Heart right ventricle (tissue), 16 donors: ENCODE results near the gene PRPS2. TPM values are rescaled to one million over a fixed set of nuclear protein-coding genes. Genes with fewer than 3 reads are reported as not detected.

Experiments used
- ATAC-seq, 8 donors: fragments of 200-7000 bp; cut with Tn5 transposase; one replicate each; pipeline ENCODE4 v1.9.1; 2020; ENCODE audit warnings: mild to moderate bottlenecking in 8 of 8, moderate library complexity in 8 of 8, moderate number of reproducible peaks in 1 of 8
- DNase-seq, 2 donors: peaks; one replicate each; pipeline ENCODE4 v3.0.0-alpha.2; 2020
- H3K27ac ChIP-seq, 10 donors: fragments of 200-600 bp; sonication (generic) in 2 of 10; one replicate each; pipeline versions ENCODE4 v1.5.0 to v1.8.0; 2020 to 2022; ENCODE audit warnings: mild to moderate bottlenecking in 3 of 10
- H3K27me3 ChIP-seq, 7 donors: fragments of 200-600 bp; one replicate each; pipeline ENCODE4 v1.8.0; 2021 to 2022; ENCODE audit warnings: mild to moderate bottlenecking in 2 of 7
- H3K36me3 ChIP-seq, 9 donors: fragments of 200-600 bp; sonication (generic) in 1 of 9; one replicate each; pipeline versions ENCODE4 v1.5.0 to v1.8.0; 2020 to 2022; ENCODE audit warnings: mild to moderate bottlenecking in 2 of 9
- H3K4me1 ChIP-seq, 9 donors: fragments of 200-600 bp; sonication (generic) in 1 of 9; one replicate each; pipeline versions ENCODE4 v1.5.0 to v1.8.0; 2020 to 2022; ENCODE audit warnings: mild to moderate bottlenecking in 4 of 9
- H3K4me3 ChIP-seq, 10 donors: fragments of 200-600 bp; sonication (generic) in 2 of 10; one replicate each; pipeline versions ENCODE4 v1.5.0 to v1.8.0; 2020 to 2022; ENCODE audit warnings: mild to moderate bottlenecking in 7 of 10, moderate library complexity in 2 of 10
- H3K9me3 ChIP-seq, 11 donors: fragments of 200-600 bp in 10 of 11; sonication (generic) in 2 of 11; one replicate each; pipeline versions ENCODE4 v1.5.0 to v1.8.0; 2013 to 2022; ENCODE audit warnings: mild to moderate bottlenecking in 2 of 11, control low read depth in 1 of 11, moderate library complexity in 1 of 11
- CTCF ChIP-seq, 9 donors: fragments of 200-600 bp; sonication (generic) in 2 of 9; IDR thresholded peaks; one replicate each; pipeline versions ENCODE4 v1.5.0 to v1.8.0; 2021 to 2022; ENCODE audit warnings: antibody characterized with exemption in 9 of 9, mild to moderate bottlenecking in 5 of 9, moderate library complexity in 1 of 9
- WGBS, 2 donors: extraction: QIAGEN DNeasy Blood & Tissue Kit; methylation state at CpG; one replicate each; pipeline ENCODE4 v1.1.7; 2013; ENCODE audit warnings: inconsistent platforms in 1 of 2; 5-methylcytosine and 5-hydroxymethylcytosine counted together
- intact Hi-C, 10 donors: fragments of 100-400 bp; cut with DNase I; formaldehyde crosslinking; loops; one replicate each; pipeline versions ENCODE4 v1.11.1 to v1.14.2; 2022
- long read RNA-seq, 3 donors: library from polyadenylated mRNA; unstranded; transcript quantifications; one replicate each; pipeline ENCODE4 v2.0.0, GENCODE V29; 2020 to 2021
- polyA plus RNA-seq, 2 donors: library from polyadenylated mRNA; stranded (reverse); fragments of 200-250 nt; gene quantifications; one replicate each; pipeline ENCODE4 v1.2.3, GENCODE V29; 2013
- total RNA-seq, 10 donors: library from RNA; stranded (reverse); fragmentation: NEBNext Ultra II Directional in 3 of 10; extraction: Animal tissue kit (Norgen Biotek cat#: 25700) in 3 of 10; gene quantifications; one replicate each; pipeline versions ENCODE4 v1.2.1 to v1.2.4, GENCODE V29; 2021 to 2023
- donor health status: Arrhythmogenic right ventricular cardiomyopathy.
- donor health status: ischemic (EF 13 %, LVEDD 7.1; RV severe dilation, severe dysfunction).
- donor health status: healthy with polysubstance abuse.
- donor health status: DM: no; HTN: yes; CAD: no.
- donor health status: DM: no; HTN: no; CAD: no.
- donor health status: ischemic (EF 25% LVEDD 6.9; RV normal size, moderate dysfunction).
- donor health status: ischemic (EF 25% LVEDD 5.7; RV mildly dilated, moderate dysfunction).
- donor health status: healthy.
- donor health status: DM: yes; HTN: yes; CAD: no.
- donor health status: Ischemic cardiomyopathy.
- donor health status: ischemic (EF 35%, LVEDD 5.7; RV mildly dilated, moderate dysfunction).
- donor health status: nonischemic (EF 11% LVEDD 7.7; RV severe dilation, severe dysfunction).
- donor health status: DM: yes; HTN: yes; CAD: no.
- donor health status: PGD.
- donor health status: ischemic (EF 29% LVEDD 5.4; RV normal size, mild dysfunction).
- donor health status: nonischemic (EF 23%, LVEDD 6.1; RV moderate dilation, normal function).

Gene PRPS2
- total RNA-seq (1 to 10 TPM; 2.1 to 9.7 (median 3.6) TPM), polyA plus RNA-seq (1 to 10 TPM; 2.7 to 4.0 TPM)
- long read RNA-seq, donor 1, partial matches to known transcripts = 0 of 3 reads
- long read RNA-seq, donor 1, other reads (novel, unspliced or antisense) = 0 of 3 reads
- long read RNA-seq, donor 2, partial matches to known transcripts = 0 of 3 reads
- long read RNA-seq, donor 2, other reads (novel, unspliced or antisense) = 2 of 3 reads
- long read RNA-seq, donor 3, partial matches to known transcripts = 2 of 6 reads
- long read RNA-seq, donor 3, other reads (novel, unspliced or antisense) = 0 of 6 reads

- H3K9me3 ChIP-seq = peaks cover 0 to 6% (median 0%) of the 10 kb centered on the region in 11 donors
- TF ChIP-seq CTCF (IDR thresholded peaks at IDR 0.05) = no peak
- H3K36me3 ChIP-seq = no peaks in the 10 kb centered on the region
- peak; percentile 54 to 61 for DNase-seq
- peak within 1 kb of the TSS in 2 of 10 donors; percentile 28 to 65 for H3K27ac ChIP-seq
- H3K27me3 ChIP-seq = peaks cover 0 to 52% (median 0%) of the 10 kb centered on the region in 7 donors
- peak; percentile 75 to 95 (median 90) for ATAC-seq
- peak within 1 kb of the TSS in 9 of 10 donors; percentile 33 to 68 (median 61) for H3K4me3 ChIP-seq
- no peaks in the 10 kb centered on the region for H3K4me1 ChIP-seq
- intact Hi-C loops = no loop called here
- WGBS, 2 donors = 2% methylated on average over 20 to 84 of the region's 113 CpGs
Measured at GRCh38 chrX:12791257-12792228, at the start of gene PRPS2. TSS of gene PRPS2 (plus strand) at chrX:12791412. CDS start at chrX:12791498, 86 bp downstream.

- ATAC-seq = no peak
- no peaks in the 10 kb centered on the region for H3K27me3 ChIP-seq
Measured at GRCh38 chrX:12741416-12741815, 49.8 kb upstream of the PRPS2 start.

DNA sequence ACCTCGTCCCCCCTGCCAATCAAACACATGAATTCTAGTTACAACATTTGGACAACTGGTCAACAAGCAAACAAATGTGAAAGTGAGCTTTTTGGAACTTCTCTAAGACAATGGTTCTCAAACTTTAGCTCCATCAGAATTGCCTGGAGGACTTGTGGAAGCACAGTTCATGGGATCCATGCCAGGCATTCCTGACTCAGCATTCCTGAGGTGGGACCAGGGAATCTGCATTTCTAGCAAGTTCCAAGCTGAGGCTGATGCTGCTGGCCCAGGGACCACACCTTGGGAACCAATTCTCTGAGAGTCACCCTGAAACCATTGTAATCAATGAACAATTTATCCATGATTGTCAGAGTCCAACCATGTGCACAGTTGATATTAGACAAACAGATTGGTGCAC is 43.8 kb upstream of the PRPS2 start:
- no peak for DNase-seq
- Histone ChIP-seq H3K36me3 (no peaks in the 10 kb centered on the region), H3K4me3 (no peak overlapping the region), H3K27me3 (no peaks in the 10 kb centered on the region), H3K27ac (no peak overlapping the region), H3K9me3 (peaks cover 0 to 11% (median 0%) of the 10 kb centered on the region in 11 donors), H3K4me1 (no peaks in the 10 kb centered on the region)
- intact Hi-C loops = no loop called here
- no peak for ATAC-seq
- TF ChIP-seq CTCF (IDR thresholded peaks at IDR 0.05) = no peak
- WGBS, 2 donors = 94 to 100% methylated on average over 1 of the region's 1 CpG

More at GRCh38 chrX:12741416-12741815, 49.8 kb upstream of the PRPS2 start:
- no peaks in the 10 kb centered on the region for H3K4me1 ChIP-seq
- H3K4me3 ChIP-seq = no peak overlapping the region
- H3K27ac ChIP-seq = no peak overlapping the region
- intact Hi-C loops = no loop called here
- H3K9me3 ChIP-seq = no peaks in the 10 kb centered on the region
- TF ChIP-seq CTCF (IDR thresholded peaks at IDR 0.05) = no peak
- DNase-seq = no peak
- H3K36me3 ChIP-seq = no peaks in the 10 kb centered on the region
- 84 to 86% methylated on average over 6 of the region's 6 CpGs for WGBS, 2 donors

GRCh38 chrX:12751887-12752286 is 39.3 kb upstream of the PRPS2 start:
- no peaks in the 10 kb centered on the region for H3K4me1 ChIP-seq
- ATAC-seq (no peak), DNase-seq (no peak)
- no peaks in the 10 kb centered on the region for H3K27me3 ChIP-seq
- 58 to 75% methylated on average over 1 of the region's 1 CpG for WGBS, 2 donors
- H3K36me3 ChIP-seq = no peaks in the 10 kb centered on the region
- intact Hi-C loops = no loop called here
- peaks cover 0 to 11% (median 0%) of the 10 kb centered on the region in 11 donors for H3K9me3 ChIP-seq
- H3K4me3 ChIP-seq = no peak overlapping the region
- H3K27ac ChIP-seq = no peak overlapping the region
- no peak for TF ChIP-seq CTCF (IDR thresholded peaks at IDR 0.05)
